ENCODE data around the gene HIVEP3.
"Not testable (repeated sequence)": the region's sequence is repeated elsewhere in the genome, so short reads cannot be mapped to it uniquely, and the experiment has no call there.

HIVEP3 gene

GRCh38 chr1:41704196-41704595 lies 214.5 kb downstream of the HIVEP3 start:
- DNase-seq: no peak

DNA sequence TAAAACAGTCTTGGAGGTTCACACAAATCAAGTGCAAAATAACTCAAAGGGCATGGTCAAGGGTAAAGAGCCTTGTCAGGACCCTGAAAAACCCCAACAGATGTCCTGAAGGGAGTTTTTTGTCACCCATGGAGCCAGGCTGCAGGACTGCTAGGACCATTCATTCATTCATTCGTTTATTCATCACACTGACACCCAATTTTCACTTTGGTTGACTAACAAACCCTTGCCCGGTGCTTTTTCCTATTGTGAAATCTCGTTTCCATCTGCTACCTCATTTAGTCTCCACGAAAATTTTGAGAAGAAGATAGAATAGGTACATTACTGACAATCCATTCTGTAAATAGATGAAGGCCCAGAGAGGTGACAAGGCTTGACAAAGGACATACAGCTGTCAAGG lies 216.0 kb downstream of the HIVEP3 start:
- DNase-seq: no peak

GRCh38 chr1:41700986-41701535 lies 217.7 kb downstream of the HIVEP3 start:
- DNase-seq: no peak

DNA sequence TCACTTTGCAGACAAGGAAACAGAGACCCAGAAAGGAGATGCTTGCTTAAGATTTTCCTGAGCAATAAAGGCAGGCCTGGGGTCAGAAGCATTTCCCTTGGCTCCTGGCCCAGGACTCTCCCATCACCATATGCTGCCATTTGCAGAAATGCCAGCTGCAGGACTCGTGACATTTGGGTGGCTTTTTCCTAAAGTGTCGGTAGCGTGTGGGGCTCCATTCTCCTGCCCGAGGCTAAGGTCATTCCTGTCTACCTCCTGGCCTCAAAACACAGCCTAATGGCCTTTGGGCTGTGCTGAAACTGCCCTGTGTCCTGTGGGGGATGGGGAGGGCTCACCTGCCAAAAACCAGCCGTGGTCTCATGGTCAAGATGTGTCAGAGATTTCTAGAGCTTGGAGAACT lies 218.1 kb downstream of the HIVEP3 start:
- DNase-seq: no peak

- no peak for DNase-seq
Observed at GRCh38 chr1:41699861-41700248, 218.9 kb downstream of the HIVEP3 start.

GRCh38 chr1:41698916-41699860 lies 219.5 kb downstream of the HIVEP3 start:
- DNase-seq: no peak

DNA sequence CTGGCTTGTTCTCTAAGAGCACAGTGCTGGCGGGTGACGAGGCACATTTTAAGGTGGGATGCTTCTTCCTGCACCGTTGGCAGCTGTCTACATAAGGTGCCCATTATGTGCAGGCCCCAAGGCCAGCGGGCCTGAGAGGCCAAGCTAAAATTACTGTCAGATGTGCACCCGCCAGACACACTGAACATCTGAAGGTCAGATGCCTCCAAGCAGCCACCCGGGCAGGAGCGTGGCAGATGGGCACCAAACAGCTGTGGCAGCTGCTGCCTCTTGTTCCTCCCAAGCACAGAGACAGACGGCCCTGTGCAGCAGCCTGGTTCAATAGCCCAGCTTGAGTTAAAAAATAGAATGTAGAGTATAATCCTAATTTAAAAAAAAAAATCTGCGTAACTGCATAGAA lies 222.3 kb downstream of the HIVEP3 start:
- peak; percentile 71 for DNase-seq

GRCh38 chr1:41695118-41695745 lies 223.5 kb downstream of the HIVEP3 start:
- DNase-seq: no peak

DNA sequence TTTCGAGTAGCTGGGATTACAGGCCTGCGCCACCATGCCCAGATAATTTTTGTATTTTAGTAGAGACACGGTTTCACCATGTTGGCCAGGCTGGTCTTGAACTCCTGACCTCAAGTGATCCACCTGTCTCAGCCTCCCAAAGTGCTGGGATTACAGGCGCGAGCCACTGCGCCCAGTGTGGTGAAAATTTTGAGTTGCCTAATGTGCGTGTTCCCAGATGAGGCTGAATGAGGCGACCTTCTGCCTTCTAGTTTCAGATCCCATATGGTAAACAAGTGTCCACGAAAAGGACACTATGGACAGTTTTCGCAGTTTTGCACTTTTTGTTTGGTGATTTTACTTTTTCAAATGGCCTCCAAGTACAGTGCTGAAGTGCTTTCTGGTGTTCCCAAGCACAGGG lies 226.8 kb downstream of the HIVEP3 start:
- DNase-seq: not testable (repeated sequence)

GRCh38 chr1:41691424-41691823 lies 227.3 kb downstream of the HIVEP3 start:
- DNase-seq: no peak

GRCh38 chr1:41690331-41690730 lies 228.4 kb downstream of the HIVEP3 start:
- no peak for DNase-seq

- DNase-seq: peak; percentile 55
Observed at GRCh38 chr1:41689558-41689981, 229.2 kb downstream of the HIVEP3 start.

- DNase-seq: no peak
Observed at GRCh38 chr1:41689139-41689538, 229.6 kb downstream of the HIVEP3 start.

GRCh38 chr1:41687007-41687406 lies 231.7 kb downstream of the HIVEP3 start:
- DNase-seq: no peak

DNA sequence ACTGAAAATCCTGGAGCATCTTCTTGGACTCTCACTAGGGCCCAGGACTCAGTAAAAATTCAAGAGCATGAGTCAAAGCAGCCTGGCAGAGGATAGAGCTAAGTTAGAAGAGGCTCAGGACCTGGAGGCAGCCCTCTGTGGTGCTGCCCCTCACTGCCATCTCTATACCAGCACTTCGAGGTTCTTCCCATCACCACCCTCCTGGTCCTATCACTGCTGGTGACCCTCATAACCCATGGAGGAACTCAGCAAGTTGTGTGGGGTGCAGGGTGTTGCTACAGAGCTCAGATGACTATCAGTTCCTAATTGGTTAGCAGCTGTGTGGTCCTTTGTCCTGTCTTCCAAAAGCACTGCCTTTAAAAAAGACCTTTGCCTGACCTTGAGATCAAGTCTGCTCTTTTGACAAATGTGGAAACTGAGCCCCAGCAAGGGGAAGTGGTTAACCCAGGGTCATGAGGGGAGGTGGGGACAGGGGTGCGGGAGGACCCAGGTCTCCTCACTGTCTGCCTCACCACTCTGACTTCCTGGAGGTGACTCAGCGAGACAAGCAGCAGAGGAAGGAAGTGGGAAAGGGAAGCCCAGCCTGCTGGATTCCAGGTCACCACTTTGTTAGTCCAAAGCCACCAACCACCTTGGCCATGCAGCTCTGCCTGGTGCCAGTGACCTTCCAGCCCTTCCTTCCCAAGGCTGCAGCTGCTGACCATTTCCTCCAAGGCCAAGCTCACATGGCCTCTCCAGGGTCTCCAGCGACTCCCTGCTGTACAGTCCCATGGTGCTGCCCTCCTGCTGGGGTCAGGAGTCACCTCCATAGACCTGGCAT lies 234.8 kb downstream of the HIVEP3 start:
- DNase-seq: peak; percentile 55

GRCh38 chr1:41682845-41683625 lies 235.7 kb downstream of the HIVEP3 start:
- no peak for DNase-seq

DNA sequence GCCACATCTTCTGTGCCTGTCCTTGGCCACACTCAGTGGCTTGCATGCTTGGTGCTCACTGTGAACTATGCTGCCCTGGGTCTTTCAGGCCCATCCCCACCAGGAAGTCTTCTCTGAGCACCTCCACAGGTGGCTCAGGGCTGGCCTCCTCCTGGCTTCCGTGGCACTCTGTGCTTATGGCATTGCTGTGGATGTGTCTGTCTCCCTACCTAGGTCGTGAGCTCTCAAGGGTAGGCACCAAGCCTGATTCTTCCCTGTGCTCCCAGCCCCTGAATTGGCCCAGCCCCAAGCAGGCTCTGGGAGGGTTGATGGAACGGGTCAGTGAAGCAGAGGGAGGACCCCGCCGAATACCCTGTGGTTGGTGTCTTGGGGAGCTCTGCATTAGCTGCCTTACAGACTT lies 236.6 kb downstream of the HIVEP3 start:
- no peak for DNase-seq

DNA sequence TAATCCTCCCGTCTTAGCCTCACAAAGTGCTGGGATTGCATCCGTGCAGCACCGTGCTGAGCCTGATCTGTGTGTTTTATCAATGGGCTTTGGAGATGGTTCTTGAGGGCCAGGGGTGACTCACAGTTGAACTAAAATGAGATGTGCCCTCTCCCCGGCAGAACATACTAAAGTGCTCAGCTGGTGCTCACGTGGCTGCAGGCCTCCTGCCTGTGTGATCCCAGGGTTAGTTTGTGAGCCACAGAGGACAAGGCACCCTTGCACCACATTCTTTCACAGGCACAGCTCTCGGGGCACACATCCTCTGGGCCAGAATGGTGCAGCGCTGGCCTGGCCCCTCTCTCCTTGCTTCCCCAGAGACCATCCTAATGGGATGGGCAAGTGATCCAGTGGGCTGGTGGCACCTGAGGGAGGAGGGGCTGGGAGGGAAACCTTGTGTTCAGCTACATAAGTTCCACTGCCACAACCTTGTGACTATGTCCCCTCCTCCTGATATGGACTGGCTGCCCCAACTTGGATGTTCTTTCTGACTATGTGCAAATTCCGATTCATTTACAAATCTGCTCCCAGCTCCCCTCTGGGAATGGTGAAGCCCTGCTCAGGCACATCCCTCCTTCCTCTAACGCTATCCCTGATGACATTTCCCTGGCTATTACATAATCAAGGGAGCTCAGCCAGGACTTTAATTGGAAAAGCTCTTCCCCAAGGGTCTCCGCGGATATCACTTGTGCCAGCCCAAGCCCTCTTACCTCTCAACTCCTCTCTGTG lies 237.2 kb downstream of the HIVEP3 start:
- DNase-seq: no peak

DNA sequence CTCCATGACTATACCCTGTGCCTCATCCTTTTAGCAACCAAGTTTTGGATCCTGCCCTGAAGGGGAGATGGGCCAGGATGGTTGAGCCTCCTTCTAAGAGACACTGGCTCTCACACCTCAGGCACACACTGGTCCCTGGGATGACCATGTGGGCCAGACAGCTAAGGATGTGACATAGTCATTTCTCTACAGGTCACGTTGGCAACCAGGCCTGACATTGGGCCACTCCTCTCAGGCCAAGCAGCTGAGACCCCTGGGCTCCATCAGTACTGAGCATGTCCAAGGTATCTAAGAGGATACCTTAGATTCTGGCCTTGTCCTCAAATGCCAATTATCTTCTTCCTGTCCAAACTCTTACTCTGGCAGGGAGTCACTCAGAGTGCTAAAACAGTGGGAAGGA lies 238.7 kb downstream of the HIVEP3 start:
- DNase-seq: no peak

DNA sequence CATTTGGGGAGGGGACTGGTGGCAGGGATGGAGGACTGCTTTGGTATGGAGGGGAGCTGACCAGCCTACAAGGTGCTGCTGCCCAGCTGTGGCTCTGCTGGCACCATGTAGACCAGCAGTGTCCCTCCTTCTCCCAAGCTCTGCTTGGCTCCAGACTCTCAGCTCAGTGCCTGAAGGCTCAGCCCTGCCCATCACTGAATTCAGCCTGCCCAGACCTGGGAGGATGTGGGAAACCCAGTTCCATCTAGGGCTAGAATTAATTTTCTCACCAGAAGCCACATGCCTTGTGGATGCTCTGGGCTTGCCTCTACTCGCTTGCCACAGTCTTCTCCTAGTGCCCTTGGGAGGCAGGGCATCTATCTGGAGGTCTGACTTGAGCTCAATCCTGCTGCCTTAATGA lies 239.2 kb downstream of the HIVEP3 start:
- DNase-seq: no peak

GRCh38 chr1:41678111-41678878 lies 240.4 kb downstream of the HIVEP3 start:
- DNase-seq: peak; percentile 71

Measured in femur (tissue), 1 donor.